Measurements from ENCODE around the gene HOGA1. TPM values are rescaled to one million over a fixed set of nuclear protein-coding genes. Genes with fewer than 3 reads are reported as not detected.

Gene HOGA1
- total RNA-seq, 1 donor, result 1.4 TPM

GRCh38 chr10:97607095-97607636, 23.0 kb downstream of the HOGA1 start:
- no peaks in the 10 kb centered on the region for H3K79me2 ChIP-seq (ENCODE audit: insufficient read depth, low read length)
- no peaks in the 10 kb centered on the region for H3K27me3 ChIP-seq (ENCODE audit: insufficient read depth, low read length)
- H2AFZ ChIP-seq (ENCODE audit: low read length), result no peak overlapping the region
- no peak overlapping the region for H3K27ac ChIP-seq (ENCODE audit: low read depth, low read length)
- no peak overlapping the region for H3K4me3 ChIP-seq (ENCODE audit: insufficient read depth, low read length)
- H3K9me3 ChIP-seq (ENCODE audit: low read depth, low read length), result no peaks in the 10 kb centered on the region
- H4K20me1 ChIP-seq (ENCODE audit: insufficient read depth, low read length), result no peaks in the 10 kb centered on the region
- TF ChIP-seq CTCF (IDR thresholded peaks at IDR 0.05; ENCODE audit: extremely low read depth, low read depth, low read length), result no peak
- no peaks in the 10 kb centered on the region for H3K4me1 ChIP-seq (ENCODE audit: insufficient read depth, low read length)
- no peak overlapping the region for H3K4me2 ChIP-seq (ENCODE audit: insufficient read depth, low read length)
- H3K36me3 ChIP-seq (ENCODE audit: insufficient read depth, low read length), result no peaks in the 10 kb centered on the region
- no peak for DNase-seq (ENCODE audit: insufficient read length, low spot score, missing footprints)

GRCh38 chr10:97608991-97609561, 24.9 kb downstream of the HOGA1 start:
- TF ChIP-seq CTCF (IDR thresholded peaks at IDR 0.05; ENCODE audit: extremely low read depth, low read depth, low read length), result no peak
- Histone ChIP-seq H3K4me1 (ENCODE audit: insufficient read depth, low read length) (no peaks in the 10 kb centered on the region), H3K27ac (ENCODE audit: low read depth, low read length) (no peak overlapping the region), H3K4me2 (ENCODE audit: insufficient read depth, low read length) (no peak overlapping the region), H2AFZ (ENCODE audit: low read length) (no peak overlapping the region), H3K79me2 (ENCODE audit: insufficient read depth, low read length) (no peaks in the 10 kb centered on the region), H3K27me3 (ENCODE audit: insufficient read depth, low read length) (no peaks in the 10 kb centered on the region), H3K36me3 (ENCODE audit: insufficient read depth, low read length) (no peaks in the 10 kb centered on the region), H4K20me1 (ENCODE audit: insufficient read depth, low read length) (no peaks in the 10 kb centered on the region), H3K9me3 (ENCODE audit: low read depth, low read length) (no peaks in the 10 kb centered on the region), H3K4me3 (ENCODE audit: insufficient read depth, low read length) (no peak overlapping the region)
- DNase-seq (ENCODE audit: insufficient read length, low spot score, missing footprints), result no peak

GRCh38 chr10:97611473-97611872, 27.3 kb downstream of the HOGA1 start:
- Histone ChIP-seq H2AFZ (ENCODE audit: low read length) (no peak overlapping the region), H3K27me3 (ENCODE audit: insufficient read depth, low read length) (no peaks in the 10 kb centered on the region), H3K36me3 (ENCODE audit: insufficient read depth, low read length) (peaks cover 4% of the 10 kb centered on the region), H3K79me2 (ENCODE audit: insufficient read depth, low read length) (no peaks in the 10 kb centered on the region), H3K4me1 (ENCODE audit: insufficient read depth, low read length) (no peaks in the 10 kb centered on the region), H4K20me1 (ENCODE audit: insufficient read depth, low read length) (no peaks in the 10 kb centered on the region), H3K27ac (ENCODE audit: low read depth, low read length) (no peak overlapping the region), H3K4me2 (ENCODE audit: insufficient read depth, low read length) (no peak overlapping the region), H3K9me3 (ENCODE audit: low read depth, low read length) (no peaks in the 10 kb centered on the region), H3K4me3 (ENCODE audit: insufficient read depth, low read length) (no peak overlapping the region)
- TF ChIP-seq CTCF (IDR thresholded peaks at IDR 0.05; ENCODE audit: extremely low read depth, low read depth, low read length), result no peak
- no peak for DNase-seq (ENCODE audit: insufficient read length, low spot score, missing footprints)

GRCh38 chr10:97612386-97612785, 28.2 kb downstream of the HOGA1 start:
- Histone ChIP-seq H3K4me3 (ENCODE audit: insufficient read depth, low read length) (no peak overlapping the region), H2AFZ (ENCODE audit: low read length) (no peak overlapping the region), H3K4me2 (ENCODE audit: insufficient read depth, low read length) (no peak overlapping the region), H3K27ac (ENCODE audit: low read depth, low read length) (no peak overlapping the region), H3K79me2 (ENCODE audit: insufficient read depth, low read length) (no peaks in the 10 kb centered on the region), H3K36me3 (ENCODE audit: insufficient read depth, low read length) (peaks cover 4% of the 10 kb centered on the region), H3K9me3 (ENCODE audit: low read depth, low read length) (no peaks in the 10 kb centered on the region), H4K20me1 (ENCODE audit: insufficient read depth, low read length) (no peaks in the 10 kb centered on the region), H3K27me3 (ENCODE audit: insufficient read depth, low read length) (no peaks in the 10 kb centered on the region), H3K4me1 (ENCODE audit: insufficient read depth, low read length) (no peaks in the 10 kb centered on the region)
- peak; percentile 90 for DNase-seq (ENCODE audit: insufficient read length, low spot score, missing footprints)
- peak; percentile 51 for TF ChIP-seq CTCF (IDR thresholded peaks at IDR 0.05; ENCODE audit: extremely low read depth, low read depth, low read length)

Measured in osteoblast (primary cell).